ENCODE results near the gene C3orf33.

The C3orf33 gene

GRCh38 chr3:155741603-155742002 is 64.5 kb downstream of the C3orf33 start:
- DNase-seq (ENCODE audit: low spot score): no peak

GRCh38 chr3:155741101-155741500 is 65.0 kb downstream of the C3orf33 start:
- DNase-seq (ENCODE audit: low spot score): no peak

- peak; percentile 29 for DNase-seq (ENCODE audit: low spot score)
Measured at GRCh38 chr3:155739154-155739553, 66.9 kb downstream of the C3orf33 start.

GRCh38 chr3:155738580-155739076 is 67.5 kb downstream of the C3orf33 start:
- no peak for DNase-seq (ENCODE audit: low spot score)

GRCh38 chr3:155737844-155738460 is 68.1 kb downstream of the C3orf33 start:
- DNase-seq (ENCODE audit: low spot score): no peak

- no peak for DNase-seq (ENCODE audit: low spot score)
Measured at GRCh38 chr3:155736381-155736780, 69.7 kb downstream of the C3orf33 start.

- DNase-seq (ENCODE audit: low spot score): no peak
Measured at GRCh38 chr3:155730843-155731242, 75.2 kb downstream of the C3orf33 start.

- no peak for DNase-seq (ENCODE audit: low spot score)
Measured at GRCh38 chr3:155727836-155728235, 78.2 kb downstream of the C3orf33 start.

GRCh38 chr3:155714295-155714718 is 91.8 kb downstream of the C3orf33 start:
- DNase-seq (ENCODE audit: low spot score): no peak
